GM19438 (cell line): ENCODE data around the gene MCOLN1.
"Not testable (repeated sequence)": the region's sequence is repeated elsewhere in the genome, so short reads cannot be mapped to it uniquely, and the experiment has no call there.

Experiments used
- ATAC-seq: cut with Tn5 transposase; IDR thresholded peaks from one replicate; pipeline ENCODE4 v1.9.1; 2021; ENCODE audit warnings: low read depth; ENCODE audit not compliant: unreplicated experiment

The MCOLN1 gene

DNA sequence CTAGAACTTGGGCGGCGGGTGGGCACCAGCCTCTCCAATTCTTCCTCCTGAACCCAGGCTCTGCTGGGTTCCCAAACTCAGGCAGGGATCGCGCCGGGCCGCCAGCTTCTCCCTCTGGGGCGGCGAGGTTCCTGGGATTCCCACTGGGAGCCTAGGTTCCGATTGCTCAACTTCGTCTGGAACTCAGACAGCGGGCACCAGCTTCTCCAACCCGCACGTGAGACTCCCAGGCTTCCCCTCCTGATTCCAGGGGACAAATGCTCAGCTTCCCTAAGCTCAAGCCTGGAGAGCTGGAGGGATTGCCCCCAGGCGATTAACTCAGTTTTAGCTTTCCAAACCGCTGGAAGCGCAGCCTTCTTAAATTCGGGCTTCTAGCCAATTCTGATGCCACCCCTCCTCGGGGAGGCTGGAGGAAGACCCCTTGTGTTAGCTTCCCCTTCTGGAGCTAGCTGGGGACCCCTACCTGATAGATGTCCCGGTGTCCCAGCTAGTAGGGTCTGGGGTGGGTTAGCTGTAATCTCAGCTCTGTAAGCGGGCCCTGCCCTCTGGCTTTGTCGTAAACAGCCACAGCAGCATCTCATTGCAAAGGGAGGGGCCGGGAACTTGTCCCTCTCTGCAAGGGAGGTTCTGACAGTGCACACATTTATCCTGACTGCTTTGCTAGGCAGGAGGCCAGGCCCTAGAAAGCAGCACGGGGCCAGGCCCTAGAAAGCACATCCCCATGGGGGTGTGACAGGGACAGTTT is 671 bp downstream of the MCOLN1 start:
- no peak for ATAC-seq

- no peak for ATAC-seq
Observed at GRCh38 chr19:7524523-7524922, 2.1 kb downstream of the MCOLN1 start.

- no peak for ATAC-seq
Observed at GRCh38 chr19:7524992-7525739, 2.7 kb downstream of the MCOLN1 start.

DNA sequence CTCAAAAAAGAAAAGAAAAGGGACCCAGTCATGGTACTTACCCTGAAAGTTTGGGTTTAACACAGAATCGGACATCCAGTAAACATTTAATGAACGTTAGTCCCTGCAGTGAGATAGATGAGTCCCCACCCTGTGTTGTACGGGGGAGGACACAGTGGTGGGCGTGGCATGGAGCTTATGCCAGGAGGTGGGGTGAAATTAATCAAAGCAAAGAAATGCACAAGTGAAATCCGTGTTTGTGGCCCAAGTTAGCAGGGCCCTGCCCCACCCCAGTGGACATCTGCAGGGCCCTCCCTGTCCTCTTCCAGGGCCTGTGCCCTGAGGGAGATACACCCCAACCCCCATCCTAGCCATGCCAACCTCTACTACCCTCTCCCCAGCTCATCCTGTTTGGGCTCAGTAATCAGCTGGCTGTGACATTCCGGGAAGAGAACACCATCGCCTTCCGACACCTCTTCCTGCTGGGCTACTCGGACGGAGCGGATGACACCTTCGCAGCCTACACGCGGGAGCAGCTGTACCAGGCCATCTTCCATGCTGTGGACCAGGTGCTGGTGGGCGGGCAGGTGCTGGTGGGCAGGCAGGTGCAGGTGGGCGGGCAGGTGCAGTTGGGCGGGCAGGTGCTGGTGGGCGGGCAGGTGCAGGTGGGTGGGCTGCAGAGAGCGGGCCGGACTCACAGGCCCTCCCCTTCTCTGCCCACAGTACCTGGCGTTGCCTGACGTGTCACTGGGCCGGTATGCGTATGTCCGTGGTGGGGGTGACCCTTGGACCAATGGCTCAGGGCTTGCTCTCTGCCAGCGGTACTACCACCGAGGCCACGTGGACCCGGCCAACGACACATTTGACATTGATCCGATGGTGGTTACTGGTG is 3.9 kb downstream of the MCOLN1 start:
- ATAC-seq, result no peak

- no peak for ATAC-seq
Observed at GRCh38 chr19:7527516-7528191, 5.2 kb downstream of the MCOLN1 start.

DNA sequence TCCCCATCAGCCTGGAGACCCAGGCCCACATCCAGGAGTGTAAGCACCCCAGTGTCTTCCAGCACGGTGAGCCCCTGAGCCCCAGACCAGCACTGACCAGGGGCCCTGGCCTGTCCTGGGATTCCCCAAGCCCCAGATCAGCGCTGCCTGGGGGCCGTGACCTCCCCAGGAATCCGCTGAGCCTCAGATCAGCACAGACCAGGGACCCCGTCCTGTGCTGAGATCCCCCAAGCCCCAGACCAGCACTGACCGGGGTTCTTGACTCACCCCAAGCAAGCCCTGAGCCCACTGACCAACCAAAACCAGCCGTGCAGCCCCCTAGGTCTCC is 5.7 kb downstream of the MCOLN1 start:
- ATAC-seq, result no peak

DNA sequence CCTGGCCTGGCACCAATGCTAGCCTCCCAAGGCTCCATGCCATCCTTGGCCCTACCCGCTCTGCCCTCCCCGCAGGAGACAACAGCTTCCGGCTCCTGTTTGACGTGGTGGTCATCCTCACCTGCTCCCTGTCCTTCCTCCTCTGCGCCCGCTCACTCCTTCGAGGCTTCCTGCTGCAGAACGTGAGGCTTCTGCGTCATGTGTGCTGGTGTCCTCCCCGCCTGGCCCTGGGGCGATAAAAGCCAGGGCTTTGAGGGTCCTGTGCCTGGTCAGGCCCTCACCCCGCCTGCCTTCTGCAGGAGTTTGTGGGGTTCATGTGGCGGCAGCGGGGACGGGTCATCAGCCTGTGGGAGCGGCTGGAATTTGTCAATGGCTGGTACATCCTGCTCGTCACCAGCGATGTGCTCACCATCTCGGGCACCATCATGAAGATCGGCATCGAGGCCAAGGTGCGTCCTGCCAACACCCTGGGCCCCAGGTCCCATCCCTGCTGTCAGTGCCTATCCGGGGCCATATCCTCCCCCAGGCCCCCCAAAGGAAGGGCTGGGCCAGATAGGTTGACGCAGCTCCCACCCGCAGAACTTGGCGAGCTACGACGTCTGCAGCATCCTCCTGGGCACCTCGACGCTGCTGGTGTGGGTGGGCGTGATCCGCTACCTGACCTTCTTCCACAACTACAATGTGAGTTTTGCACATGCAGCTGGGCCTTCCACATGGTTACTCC is 6.3 kb downstream of the MCOLN1 start:
- no peak for ATAC-seq

GRCh38 chr19:7529246-7529600 is 6.8 kb downstream of the MCOLN1 start:
- no peak for ATAC-seq

- no peak for ATAC-seq
Observed at GRCh38 chr19:7529610-7530490, 7.4 kb downstream of the MCOLN1 start.

DNA sequence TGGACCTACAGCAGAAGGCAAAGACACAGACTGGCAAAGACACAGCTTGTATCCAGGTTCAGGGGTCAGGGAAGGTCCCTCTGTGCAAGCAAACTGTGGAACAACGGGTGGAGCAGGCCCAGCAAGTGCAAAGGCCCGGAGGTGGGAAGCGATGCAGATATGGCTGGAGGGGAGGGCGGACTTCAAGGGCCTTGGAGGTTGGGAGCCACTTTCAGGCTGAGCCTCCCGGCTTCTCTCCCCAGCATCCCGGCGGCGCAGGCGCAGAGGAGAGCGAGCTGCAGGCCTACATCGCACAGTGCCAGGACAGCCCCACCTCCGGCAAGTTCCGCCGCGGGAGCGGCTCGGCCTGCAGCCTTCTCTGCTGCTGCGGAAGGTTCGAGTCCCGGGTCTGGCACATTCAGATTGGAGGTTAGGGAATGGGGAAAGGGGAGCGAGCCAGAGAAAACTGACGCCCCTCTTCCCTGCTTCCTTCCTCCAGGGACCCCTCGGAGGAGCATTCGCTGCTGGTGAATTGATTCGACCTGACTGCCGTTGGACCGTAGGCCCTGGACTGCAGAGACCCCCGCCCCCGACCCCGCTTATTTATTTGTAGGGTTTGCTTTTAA is 11.0 kb downstream of the MCOLN1 start:
- no peak for ATAC-seq

DNA sequence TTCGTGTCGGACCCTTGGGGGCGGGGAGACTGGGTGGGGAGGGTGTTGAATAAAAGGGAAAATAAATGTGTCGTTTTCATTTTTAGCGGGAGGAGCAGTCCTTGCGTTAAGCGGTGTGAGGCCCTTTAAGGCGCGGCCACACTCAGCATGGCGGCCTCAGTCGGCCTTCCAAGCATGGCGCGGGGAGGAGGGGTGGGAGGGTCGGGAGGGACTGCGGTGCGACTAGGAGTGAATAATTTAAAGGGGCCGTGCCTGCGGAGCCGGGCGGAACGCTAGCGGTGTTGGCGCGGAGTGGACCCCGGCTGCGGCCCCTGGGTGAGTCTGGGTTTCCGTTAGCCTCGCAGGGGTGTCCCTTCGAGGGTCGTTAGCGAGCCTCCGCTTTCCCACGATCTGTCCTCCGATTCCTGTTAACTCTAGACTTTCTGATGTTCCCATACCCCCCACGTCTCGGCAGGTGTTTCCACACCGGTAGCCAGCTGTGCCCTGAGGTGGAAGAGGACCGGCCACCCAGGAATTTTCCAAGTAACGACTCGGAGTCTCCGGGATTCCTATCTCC is 11.6 kb downstream of the MCOLN1 start:
- no peak for ATAC-seq

DNA sequence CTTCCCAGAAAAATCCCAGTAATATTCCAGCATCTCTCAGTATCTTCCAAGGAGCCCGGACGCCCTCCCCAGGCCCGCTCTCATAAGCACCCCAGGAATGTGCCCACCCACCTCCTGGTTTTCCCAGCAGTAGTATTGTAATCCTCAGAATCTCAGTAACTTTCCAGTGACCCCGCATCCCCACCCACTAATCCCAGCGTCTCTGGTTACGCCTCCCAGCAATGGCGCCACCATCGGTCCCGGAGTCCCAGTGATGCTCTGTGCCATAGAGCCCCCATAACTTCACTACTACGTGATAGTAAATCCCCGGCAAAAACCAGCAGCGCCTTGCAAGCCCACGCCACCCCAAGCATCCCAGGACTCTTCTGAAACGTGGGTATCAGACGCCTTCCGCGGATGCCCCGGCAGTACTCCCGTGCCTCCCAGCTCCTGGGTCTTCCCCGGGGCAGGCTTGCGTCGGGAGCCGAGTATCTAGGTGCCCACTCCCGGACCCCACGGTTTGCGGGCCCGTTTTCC is 12.2 kb downstream of the MCOLN1 start:
- ATAC-seq, result peak; percentile 16

DNA sequence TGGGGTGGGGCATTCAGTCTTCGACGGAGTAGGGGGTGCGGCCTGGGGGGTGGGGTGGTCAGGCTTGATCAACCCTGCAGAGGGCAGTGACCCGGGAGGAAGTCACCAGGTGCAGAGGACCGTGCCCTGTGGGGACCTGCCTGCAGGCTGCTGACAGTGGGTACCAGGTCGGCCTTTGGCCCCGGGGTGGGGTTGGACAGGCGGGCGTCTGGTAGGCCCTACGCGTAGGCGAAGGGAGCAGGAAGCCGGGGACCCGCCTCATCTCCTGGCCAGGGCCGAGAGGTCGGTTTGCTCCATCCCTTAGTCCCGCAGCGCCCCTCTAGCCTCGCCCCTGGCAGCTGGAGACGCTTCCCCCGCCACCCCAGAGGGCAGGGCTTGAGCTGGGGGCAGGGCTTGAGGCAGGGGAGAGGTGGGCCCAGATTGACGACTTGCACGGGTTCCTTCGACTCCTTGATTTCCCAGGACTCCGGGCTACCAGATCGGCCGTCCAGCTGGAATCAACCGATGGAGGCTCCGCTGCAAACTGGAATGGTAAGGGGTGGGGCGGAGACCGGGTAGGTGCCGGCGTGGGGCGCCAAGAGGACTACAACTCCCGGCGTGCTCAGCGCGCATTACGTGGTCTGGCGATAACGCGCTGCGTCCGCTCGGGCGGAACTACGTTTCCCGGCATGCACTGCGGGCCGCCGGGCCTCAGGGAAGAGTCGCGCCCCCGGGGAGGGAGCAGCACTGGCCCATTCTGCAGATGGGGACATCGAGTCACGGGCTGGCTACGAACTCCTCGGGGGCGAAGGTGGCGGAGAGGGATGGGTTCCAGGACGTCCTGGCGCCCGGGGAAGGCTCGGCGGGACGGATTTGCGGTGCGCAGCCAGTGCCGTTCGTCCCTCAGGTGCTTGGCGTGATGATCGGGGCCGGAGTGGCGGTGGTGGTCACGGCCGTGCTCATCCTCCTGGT is 12.9 kb downstream of the MCOLN1 start, which contains the start of gene PNPLA6:
TSS of gene PNPLA6 (plus strand) at position 671 of the 951 bp plus-strand sequence. CDS start at position 743, 72 bp downstream.
- ATAC-seq, result peak; percentile 63

DNA sequence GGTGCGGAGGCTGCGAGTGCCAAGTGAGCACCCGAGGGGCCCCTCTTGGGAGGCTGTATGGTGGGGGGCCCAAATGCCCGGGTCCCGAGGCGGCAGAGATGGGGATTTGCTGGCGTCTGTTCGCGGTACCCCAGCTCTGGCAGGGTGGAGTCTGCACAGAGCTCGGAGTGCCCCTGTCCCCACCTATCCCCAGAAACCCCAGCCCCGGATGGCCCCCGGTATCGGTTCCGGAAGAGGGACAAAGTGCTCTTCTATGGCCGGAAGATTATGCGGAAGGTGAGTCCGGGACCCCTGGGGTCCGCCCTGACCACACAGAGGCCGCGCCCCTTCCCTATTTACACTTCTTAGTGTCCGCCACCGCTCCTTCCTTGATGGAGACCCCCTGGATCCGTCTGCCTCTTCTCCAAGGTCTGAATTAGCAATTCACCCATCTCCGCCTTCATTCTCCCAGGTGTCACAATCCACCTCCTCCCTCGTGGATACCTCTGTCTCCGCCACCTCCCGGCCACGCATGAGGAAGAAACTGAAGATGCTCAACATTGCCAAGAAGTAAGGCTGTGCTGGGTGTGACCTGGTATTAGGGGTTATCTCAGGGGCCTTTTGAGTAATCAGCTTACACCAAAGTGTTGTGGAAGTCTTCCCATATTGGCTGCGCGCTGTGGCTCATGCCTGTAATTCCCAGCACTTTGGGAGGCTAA is 13.7 kb downstream of the MCOLN1 start:
- peak; percentile 10 for ATAC-seq

GRCh38 chr19:7538990-7539389 is 16.6 kb downstream of the MCOLN1 start:
- ATAC-seq, result not testable (repeated sequence)

DNA sequence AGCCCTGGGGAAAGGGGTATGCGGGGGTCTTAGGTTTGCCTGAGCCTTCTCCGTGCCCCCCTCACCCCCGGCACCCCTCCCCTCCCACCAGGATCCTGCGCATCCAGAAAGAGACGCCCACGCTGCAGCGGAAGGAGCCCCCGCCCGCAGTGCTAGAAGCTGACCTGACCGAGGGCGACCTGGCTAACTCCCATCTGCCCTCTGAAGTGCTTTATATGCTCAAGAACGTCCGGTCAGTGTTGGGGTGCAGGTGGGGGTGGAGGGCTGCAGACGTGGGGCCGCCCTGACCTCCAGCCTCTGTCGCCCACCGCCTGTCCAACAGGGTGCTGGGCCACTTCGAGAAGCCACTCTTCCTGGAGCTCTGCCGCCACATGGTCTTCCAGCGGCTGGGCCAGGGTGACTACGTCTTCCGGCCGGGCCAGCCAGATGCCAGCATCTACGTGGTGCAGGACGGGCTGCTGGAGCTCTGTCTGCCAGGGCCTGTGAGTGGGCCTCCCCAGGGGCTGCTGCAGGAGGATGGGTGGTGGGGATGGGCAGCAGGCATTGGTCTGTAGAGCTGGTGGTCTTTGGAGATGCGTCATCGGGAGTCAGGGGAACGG is 17.5 kb downstream of the MCOLN1 start:
- ATAC-seq, result no peak
